ENCODE data around the gene CAPRIN1.

GRCh38 chr11:34105079-34105956 is 53.8 kb downstream of the CAPRIN1 start, which contains the start of gene NAT10:
- TF ChIP-seq BCLAF1 (IDR thresholded peaks at IDR 0.05) (no peak), JUND (IDR thresholded peaks at IDR 0.05; ENCODE audit: low read depth, low read length) (no peak), RFX5 (IDR thresholded peaks at IDR 0.05; ENCODE audit: low read depth, low read length) (no peak), ATF7 (IDR thresholded peaks at IDR 0.05; ENCODE audit: low read depth) (peak; percentile 98), TBL1XR1 (IDR thresholded peaks at IDR 0.05; ENCODE audit: low read depth, low read length) (peak; percentile 40; the same call in 1 of the 2 replicates), CHD2 (IDR thresholded peaks at IDR 0.05; ENCODE audit: borderline replicate concordance, low read depth, low read length) (peak; percentile 92), NFYA (IDR thresholded peaks at IDR 0.05; ENCODE audit: borderline replicate concordance, low read depth, low read length) (no peak), ZNF274 (IDR thresholded peaks at IDR 0.05; ENCODE audit: insufficient read depth, insufficient read length) (no peak), NFYB (IDR thresholded peaks at IDR 0.05; ENCODE audit: insufficient read depth, low read depth, low read length) (peak; percentile 55; the same call in 1 of the 2 replicates), HDGF (IDR thresholded peaks at IDR 0.05) (0 out of 2 replicates have a peak, but pooled peaks have one; percentile 47), EP300 (IDR thresholded peaks at IDR 0.05; ENCODE audit: borderline replicate concordance in 1 of 2, control insufficient read depth in 1 of 2, low read depth in 2 of 2, low read length in 2 of 2) (peak in 1 of 2 experiments; percentile 73; a peak in 2 of 4 replicates), CTCF (IDR thresholded peaks at IDR 0.05 in 2 of 3, conservative IDR thresholded peaks at IDR 0.05 in 1 of 3; ENCODE audit: control insufficient read depth in 2 of 3, extremely low read depth in 1 of 3, insufficient read depth in 1 of 3, low read depth in 3 of 3, low read length in 3 of 3) (0 out of 6 replicates have a peak, but pooled peaks of 1 of the 3 experiments have one; percentile 17)

Data from GM12878 (cell line).